WTC11 (cell line): ENCODE data around the gene DCAF17. TPM values are rescaled to one million over a fixed set of nuclear protein-coding genes. Genes with fewer than 3 reads are reported as not detected.
"Not testable (repeated sequence)": the region's sequence is repeated elsewhere in the genome, so short reads cannot be mapped to it uniquely, and the experiment has no call there.

Experiments
- ATAC-seq: fragments of 200-7000 bp; cut with Tn5 transposase; 2 replicates; pipeline ENCODE4 v1.10.0; 2021; ENCODE audit warnings: mild to moderate bottlenecking, moderate library complexity
- CTCF ChIA-PET: fragments of 300-600 bp; sonication (Branson Sonifier 250); formaldehyde crosslinking; loops from one replicate; lab custom pipeline; 2021; ENCODE audit warnings: antibody characterized with exemption; lab: Charles Lee
- POLR2A ChIA-PET: fragments of 350-600 bp; sonication (Branson Sonifier 250); formaldehyde crosslinking; loops from one replicate; lab custom pipeline; 2021; ENCODE audit warnings: antibody characterized with exemption; lab: Charles Lee
- DNase-seq: peaks from one replicate; pipeline ENCODE4 v3.0.0; 2021; ENCODE audit warnings: low spot score
- H3K27ac Mint-ChIP-seq: 2 replicates; pipeline ENCODE4 v1.8.0; 2021; ENCODE audit warnings: mixed read lengths
- H3K27me3 Mint-ChIP-seq: 2 replicates; pipeline ENCODE4 v1.8.0; 2021; ENCODE audit warnings: low read depth, mild to moderate bottlenecking, moderate library complexity, mixed read lengths
- H3K36me3 Mint-ChIP-seq: 2 replicates; pipeline ENCODE4 v1.8.0; 2021; ENCODE audit warnings: mixed read lengths
- H3K4me1 Mint-ChIP-seq: 2 replicates; pipeline ENCODE4 v1.8.0; 2022; ENCODE audit warnings: mixed read lengths
- H3K4me3 Mint-ChIP-seq: 2 replicates; pipeline ENCODE4 v1.8.0; 2021; ENCODE audit warnings: mild to moderate bottlenecking, moderate library complexity, mixed read lengths
- H3K9me3 Mint-ChIP-seq: 2 replicates; pipeline ENCODE4 v1.8.0; 2021; ENCODE audit warnings: mixed read lengths
- ATF1 ChIP-seq: sonication (generic); formaldehyde crosslinking; IDR thresholded peaks from 2 replicates; pipeline ENCODE4 v1.8.1; 2023; ENCODE audit warnings: mild to moderate bottlenecking, moderate library complexity, missing genetic modification reagents
- FOXJ3 ChIP-seq: sonication (generic); formaldehyde crosslinking; IDR thresholded peaks from 2 replicates; pipeline ENCODE4 v1.9.0; 2021; ENCODE audit warnings: missing genetic modification reagents, mild to moderate bottlenecking, borderline replicate concordance
- NFATC4 ChIP-seq: fragments of 250-450 bp; sonication (Bioruptor Pico); IDR thresholded peaks from 2 replicates; pipeline ENCODE4 v1.9.0; 2021; ENCODE audit warnings: mild to moderate bottlenecking
- NFE2L1 ChIP-seq: sonication (generic); formaldehyde crosslinking; IDR thresholded peaks from 2 replicates; pipeline ENCODE4 v1.8.1; 2023; ENCODE audit warnings: missing genetic modification reagents
- RELA ChIP-seq: sonication (generic); formaldehyde crosslinking; IDR thresholded peaks from 2 replicates; pipeline ENCODE4 v1.8.1; 2022; ENCODE audit warnings: missing genetic modification reagents, mild to moderate bottlenecking, borderline replicate concordance
- RORB ChIP-seq: fragments of 250-450 bp; sonication (Bioruptor Pico); IDR thresholded peaks from 2 replicates; pipeline ENCODE4 v1.9.0; 2021; ENCODE audit warnings: mild to moderate bottlenecking
- SMAD4 ChIP-seq: sonication (generic); formaldehyde crosslinking; IDR thresholded peaks from 2 replicates; pipeline ENCODE4 v1.8.0; 2022; ENCODE audit warnings: mild to moderate bottlenecking, missing genetic modification reagents
- ZNF121 ChIP-seq: sonication (generic); formaldehyde crosslinking; IDR thresholded peaks from 2 replicates; pipeline ENCODE4 v1.8.0; 2023; ENCODE audit warnings: missing genetic modification reagents
- ZNF138 ChIP-seq: sonication (generic); formaldehyde crosslinking; conservative IDR thresholded peaks from 2 replicates; pipeline ENCODE4 v1.8.1; 2022; ENCODE audit warnings: mild to moderate bottlenecking, moderate library complexity, missing genetic modification reagents
- total RNA-seq: library from RNA; stranded (reverse); gene quantifications from 3 replicates; pipeline ENCODE4 v1.2.3, GENCODE V29; 2021
- TF ChIP-seq, protein P1 (sequence below): sonication (generic); formaldehyde crosslinking; conservative IDR thresholded peaks from 2 replicates; pipeline ENCODE4 v1.8.1; 2023; ENCODE audit warnings: mild to moderate bottlenecking, low read depth, missing genetic modification reagents, moderate library complexity
- TF ChIP-seq, protein P2 (sequence below): sonication (generic); formaldehyde crosslinking; IDR thresholded peaks from 2 replicates; pipeline ENCODE4 v1.8.1; 2023; ENCODE audit warnings: mild to moderate bottlenecking, missing genetic modification reagents, moderate library complexity
- TF ChIP-seq, protein P3 (sequence below): sonication (generic); formaldehyde crosslinking; IDR thresholded peaks from 2 replicates; pipeline ENCODE4 v1.8.1; 2023; ENCODE audit warnings: mild to moderate bottlenecking, missing genetic modification reagents, borderline replicate concordance
- TF ChIP-seq, protein P4 (sequence below): fragments of 200-600 bp; IDR thresholded peaks from 2 replicates; pipeline ENCODE4 v1.8.0; 2022; ENCODE audit warnings: antibody characterized with exemption
- TF ChIP-seq, protein P5 (sequence below): sonication (generic); formaldehyde crosslinking; IDR thresholded peaks from 2 replicates; pipeline ENCODE4 v1.8.0; 2022; ENCODE audit warnings: mild to moderate bottlenecking, missing genetic modification reagents

Gene DCAF17
- total RNA-seq, 1 experiment from 2014 or later: 27.2 TPM

DNA sequence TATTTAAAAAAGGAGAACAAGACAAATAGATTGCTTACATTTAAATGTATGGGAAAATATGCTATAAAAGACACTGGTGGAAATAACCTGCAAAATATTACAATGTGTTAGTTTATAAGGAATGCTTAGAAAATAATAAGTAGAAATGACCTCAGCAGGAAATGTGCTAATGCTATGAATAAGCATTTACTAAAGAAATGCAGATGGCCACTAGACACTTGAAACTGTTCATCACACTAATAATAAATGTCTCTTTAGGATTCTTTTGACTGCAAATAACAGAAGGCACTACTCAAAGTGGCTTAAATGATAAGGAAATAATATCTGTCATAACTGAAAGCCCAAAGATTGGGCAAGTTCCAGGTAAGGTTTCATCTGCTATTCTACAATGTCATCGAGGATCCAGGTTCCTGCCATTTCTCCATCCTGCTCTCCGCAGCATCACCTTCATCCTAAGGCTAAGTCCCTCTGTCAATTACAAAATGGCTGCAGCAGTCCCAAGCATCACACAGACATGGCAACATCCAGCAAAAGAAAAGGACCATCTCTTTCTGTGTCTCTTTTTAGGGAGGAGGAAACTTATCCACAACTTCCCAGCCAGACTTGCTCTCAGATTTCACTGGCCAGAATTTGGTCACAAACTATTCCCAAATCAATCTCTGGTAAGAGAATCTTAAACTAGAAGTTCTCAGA, 22.1 kb upstream of the DCAF17 start (continued):
- TF ChIP-seq, protein P1, sequence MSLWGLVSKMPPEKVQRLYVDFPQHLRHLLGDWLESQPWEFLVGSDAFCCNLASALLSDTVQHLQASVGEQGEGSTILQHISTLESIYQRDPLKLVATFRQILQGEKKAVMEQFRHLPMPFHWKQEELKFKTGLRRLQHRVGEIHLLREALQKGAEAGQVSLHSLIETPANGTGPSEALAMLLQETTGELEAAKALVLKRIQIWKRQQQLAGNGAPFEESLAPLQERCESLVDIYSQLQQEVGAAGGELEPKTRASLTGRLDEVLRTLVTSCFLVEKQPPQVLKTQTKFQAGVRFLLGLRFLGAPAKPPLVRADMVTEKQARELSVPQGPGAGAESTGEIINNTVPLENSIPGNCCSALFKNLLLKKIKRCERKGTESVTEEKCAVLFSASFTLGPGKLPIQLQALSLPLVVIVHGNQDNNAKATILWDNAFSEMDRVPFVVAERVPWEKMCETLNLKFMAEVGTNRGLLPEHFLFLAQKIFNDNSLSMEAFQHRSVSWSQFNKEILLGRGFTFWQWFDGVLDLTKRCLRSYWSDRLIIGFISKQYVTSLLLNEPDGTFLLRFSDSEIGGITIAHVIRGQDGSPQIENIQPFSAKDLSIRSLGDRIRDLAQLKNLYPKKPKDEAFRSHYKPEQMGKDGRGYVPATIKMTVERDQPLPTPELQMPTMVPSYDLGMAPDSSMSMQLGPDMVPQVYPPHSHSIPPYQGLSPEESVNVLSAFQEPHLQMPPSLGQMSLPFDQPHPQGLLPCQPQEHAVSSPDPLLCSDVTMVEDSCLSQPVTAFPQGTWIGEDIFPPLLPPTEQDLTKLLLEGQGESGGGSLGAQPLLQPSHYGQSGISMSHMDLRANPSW: no peak
- TF ChIP-seq SMAD4 (CRISPR knock-in tag): no peak

DNA sequence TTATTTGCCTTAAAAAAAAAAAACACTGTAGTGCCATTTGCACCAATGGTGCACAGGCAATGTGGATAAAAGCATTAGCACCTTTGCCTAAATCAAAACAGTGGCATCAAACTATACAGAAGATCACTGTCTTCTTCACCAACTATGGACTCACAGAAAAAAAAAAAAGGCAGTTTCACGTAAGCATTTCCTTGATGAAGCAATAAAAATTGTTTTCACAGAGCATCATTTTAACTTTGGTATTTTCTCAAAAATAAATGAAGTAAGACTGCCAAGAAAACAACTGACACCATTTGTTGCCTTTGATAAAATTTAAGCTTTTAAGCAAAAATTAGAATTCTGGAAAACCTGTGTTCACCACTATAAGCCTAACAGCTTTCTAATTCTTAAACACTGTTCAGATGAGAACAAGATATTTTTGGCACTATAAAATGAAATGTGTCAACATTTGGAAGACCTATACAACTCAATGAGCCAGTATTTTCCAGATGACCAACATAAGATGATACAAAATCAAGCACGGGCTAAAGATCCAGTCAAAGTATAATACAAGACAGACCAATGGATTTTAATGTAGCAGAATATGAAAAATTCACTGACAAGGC, 21.4 kb upstream of the DCAF17 start:
- Mint-ChIP-seq H3K4me3 (no peak overlapping the region), H3K9me3 (no peaks in the 10 kb centered on the region)
- CTCF ChIA-PET: no interaction called here
- no peak for ATAC-seq
- TF ChIP-seq RORB (CRISPR knock-in tag) (no peak), NFATC4 (CRISPR knock-in tag) (no peak), ZNF138 (CRISPR knock-in tag) (no peak)
- TF ChIP-seq, protein P2, sequence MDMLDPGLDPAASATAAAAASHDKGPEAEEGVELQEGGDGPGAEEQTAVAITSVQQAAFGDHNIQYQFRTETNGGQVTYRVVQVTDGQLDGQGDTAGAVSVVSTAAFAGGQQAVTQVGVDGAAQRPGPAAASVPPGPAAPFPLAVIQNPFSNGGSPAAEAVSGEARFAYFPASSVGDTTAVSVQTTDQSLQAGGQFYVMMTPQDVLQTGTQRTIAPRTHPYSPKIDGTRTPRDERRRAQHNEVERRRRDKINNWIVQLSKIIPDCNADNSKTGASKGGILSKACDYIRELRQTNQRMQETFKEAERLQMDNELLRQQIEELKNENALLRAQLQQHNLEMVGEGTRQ (CRISPR knock-in tag): no peak
- TF ChIP-seq, protein P3, sequence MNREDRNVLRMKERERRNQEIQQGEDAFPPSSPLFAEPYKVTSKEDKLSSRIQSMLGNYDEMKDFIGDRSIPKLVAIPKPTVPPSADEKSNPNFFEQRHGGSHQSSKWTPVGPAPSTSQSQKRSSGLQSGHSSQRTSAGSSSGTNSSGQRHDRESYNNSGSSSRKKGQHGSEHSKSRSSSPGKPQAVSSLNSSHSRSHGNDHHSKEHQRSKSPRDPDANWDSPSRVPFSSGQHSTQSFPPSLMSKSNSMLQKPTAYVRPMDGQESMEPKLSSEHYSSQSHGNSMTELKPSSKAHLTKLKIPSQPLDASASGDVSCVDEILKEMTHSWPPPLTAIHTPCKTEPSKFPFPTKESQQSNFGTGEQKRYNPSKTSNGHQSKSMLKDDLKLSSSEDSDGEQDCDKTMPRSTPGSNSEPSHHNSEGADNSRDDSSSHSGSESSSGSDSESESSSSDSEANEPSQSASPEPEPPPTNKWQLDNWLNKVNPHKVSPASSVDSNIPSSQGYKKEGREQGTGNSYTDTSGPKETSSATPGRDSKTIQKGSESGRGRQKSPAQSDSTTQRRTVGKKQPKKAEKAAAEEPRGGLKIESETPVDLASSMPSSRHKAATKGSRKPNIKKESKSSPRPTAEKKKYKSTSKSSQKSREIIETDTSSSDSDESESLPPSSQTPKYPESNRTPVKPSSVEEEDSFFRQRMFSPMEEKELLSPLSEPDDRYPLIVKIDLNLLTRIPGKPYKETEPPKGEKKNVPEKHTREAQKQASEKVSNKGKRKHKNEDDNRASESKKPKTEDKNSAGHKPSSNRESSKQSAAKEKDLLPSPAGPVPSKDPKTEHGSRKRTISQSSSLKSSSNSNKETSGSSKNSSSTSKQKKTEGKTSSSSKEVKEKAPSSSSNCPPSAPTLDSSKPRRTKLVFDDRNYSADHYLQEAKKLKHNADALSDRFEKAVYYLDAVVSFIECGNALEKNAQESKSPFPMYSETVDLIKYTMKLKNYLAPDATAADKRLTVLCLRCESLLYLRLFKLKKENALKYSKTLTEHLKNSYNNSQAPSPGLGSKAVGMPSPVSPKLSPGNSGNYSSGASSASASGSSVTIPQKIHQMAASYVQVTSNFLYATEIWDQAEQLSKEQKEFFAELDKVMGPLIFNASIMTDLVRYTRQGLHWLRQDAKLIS (CRISPR knock-in tag): no peak
- TF ChIP-seq, all 79 proteins: peak for 0
- Mint-ChIP-seq H3K4me1 (peaks cover 71% of the 10 kb centered on the region), H3K36me3 (no peaks in the 10 kb centered on the region), H3K27me3 (no peaks in the 10 kb centered on the region), H3K27ac (peak overlapping the region; percentile 58)
- DNase-seq: no peak
- POLR2A ChIA-PET: no interaction called here

DNA sequence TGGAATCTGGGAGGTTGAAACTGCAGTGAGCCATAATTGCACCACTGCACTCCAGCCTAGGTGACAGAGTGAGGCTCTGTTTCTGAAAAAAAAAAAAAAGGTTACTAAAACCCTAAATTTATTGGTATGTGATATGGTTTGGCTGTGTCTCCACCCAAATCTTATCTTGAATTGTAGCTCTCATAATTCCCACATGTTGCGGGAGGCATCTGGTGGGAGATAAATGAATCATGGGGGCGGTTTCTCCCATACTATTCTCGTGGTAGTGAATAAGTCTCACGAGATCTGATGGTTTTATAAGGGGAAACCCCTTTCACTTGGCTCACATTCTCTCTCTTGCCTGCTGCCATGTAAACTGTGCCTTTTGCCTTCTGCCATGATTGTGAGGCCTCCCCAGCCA, 19.4 kb upstream of the DCAF17 start:
- not testable (repeated sequence) for ATAC-seq, H3K9me3 Mint-ChIP-seq, H3K27me3 Mint-ChIP-seq, DNase-seq, H3K36me3 Mint-ChIP-seq, H3K4me3 Mint-ChIP-seq
- ChIA-PET POLR2A (interaction anchor here (0.6 kb wide), 1 partner anchor 76 kb away, joined by 3 read pairs; no protein-coding TSS in a partner anchor), CTCF (interaction anchor here (0.7 kb wide), 1 partner anchor 149 kb away, joined by 3 read pairs; no protein-coding TSS in a partner anchor)
- peak overlapping the region; percentile 57 for H3K27ac Mint-ChIP-seq
- H3K4me1 Mint-ChIP-seq: peaks cover 56% of the 10 kb centered on the region

DNA sequence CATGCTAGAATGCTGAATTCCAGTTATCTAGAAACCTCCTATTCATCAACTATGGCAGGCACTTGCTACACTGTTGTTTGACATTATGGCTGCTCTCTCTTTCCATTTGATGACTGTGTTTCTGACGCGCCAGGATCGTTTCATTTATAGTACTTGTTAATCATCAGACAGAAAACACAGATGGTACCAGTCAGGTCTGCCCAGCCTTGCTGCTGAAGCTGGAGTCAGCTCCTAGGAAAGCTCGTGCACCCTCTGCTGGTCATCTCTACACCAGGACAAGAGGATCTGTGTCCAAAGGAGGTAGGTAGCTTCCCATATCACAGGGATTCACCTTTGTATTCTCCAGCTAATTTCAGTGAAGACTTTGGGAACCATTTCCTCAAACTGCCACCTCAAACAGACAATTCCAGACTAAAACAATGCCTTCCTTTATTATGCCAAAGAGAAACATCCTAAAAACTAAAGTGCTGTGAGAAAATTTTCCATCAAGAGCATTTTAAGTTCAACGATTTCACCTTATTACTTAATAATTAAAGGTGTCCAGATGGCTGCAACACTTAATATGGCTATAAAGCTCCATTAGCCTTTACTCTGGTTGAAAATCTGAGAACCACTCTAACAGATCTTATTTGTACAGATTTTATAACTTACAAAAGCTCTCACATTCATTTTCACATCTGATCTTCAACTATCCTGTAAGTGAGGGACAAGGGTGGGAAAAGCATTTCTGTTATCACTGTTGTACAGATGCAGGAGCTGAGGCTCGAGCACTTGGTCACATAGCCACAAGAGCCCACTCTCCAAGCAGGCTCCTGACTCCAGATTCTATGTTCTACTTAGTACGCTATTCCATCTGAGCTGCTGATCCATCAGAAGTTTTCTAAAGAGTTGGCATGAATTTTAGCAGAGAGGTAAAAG, 17.8 kb upstream of the DCAF17 start:
- CTCF ChIA-PET: interaction anchor here (0.5 to 2.5 kb wide), 43 partner anchors 11 to 487 kb away, joined by 3 to 25 read pairs (median 3); partner anchors contain the start of genes DCAF17, GORASP2 and METTL8
- Mint-ChIP-seq H3K4me3 (no peak overlapping the region), H3K4me1 (peaks cover 40% of the 10 kb centered on the region), H3K27ac (peak overlapping the region; percentile 51), H3K27me3 (no peaks in the 10 kb centered on the region), H3K9me3 (peaks cover 4% of the 10 kb centered on the region; the same call in 1 of the 2 replicates), H3K36me3 (peaks cover 10% of the 10 kb centered on the region)
- DNase-seq: peak; percentile 88
- ATAC-seq: peak; percentile 99
- POLR2A ChIA-PET: no interaction called here
- TF ChIP-seq ATF1 (no peak), ZNF121 (CRISPR knock-in tag) (0 out of 2 replicates have a peak, but pooled peaks have one; percentile 6), NFE2L1 (CRISPR knock-in tag) (no peak), RELA (no peak), FOXJ3 (CRISPR knock-in tag) (no peak)
- TF ChIP-seq, protein P4, sequence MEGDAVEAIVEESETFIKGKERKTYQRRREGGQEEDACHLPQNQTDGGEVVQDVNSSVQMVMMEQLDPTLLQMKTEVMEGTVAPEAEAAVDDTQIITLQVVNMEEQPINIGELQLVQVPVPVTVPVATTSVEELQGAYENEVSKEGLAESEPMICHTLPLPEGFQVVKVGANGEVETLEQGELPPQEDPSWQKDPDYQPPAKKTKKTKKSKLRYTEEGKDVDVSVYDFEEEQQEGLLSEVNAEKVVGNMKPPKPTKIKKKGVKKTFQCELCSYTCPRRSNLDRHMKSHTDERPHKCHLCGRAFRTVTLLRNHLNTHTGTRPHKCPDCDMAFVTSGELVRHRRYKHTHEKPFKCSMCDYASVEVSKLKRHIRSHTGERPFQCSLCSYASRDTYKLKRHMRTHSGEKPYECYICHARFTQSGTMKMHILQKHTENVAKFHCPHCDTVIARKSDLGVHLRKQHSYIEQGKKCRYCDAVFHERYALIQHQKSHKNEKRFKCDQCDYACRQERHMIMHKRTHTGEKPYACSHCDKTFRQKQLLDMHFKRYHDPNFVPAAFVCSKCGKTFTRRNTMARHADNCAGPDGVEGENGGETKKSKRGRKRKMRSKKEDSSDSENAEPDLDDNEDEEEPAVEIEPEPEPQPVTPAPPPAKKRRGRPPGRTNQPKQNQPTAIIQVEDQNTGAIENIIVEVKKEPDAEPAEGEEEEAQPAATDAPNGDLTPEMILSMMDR: peak; percentile 61; the same call in 1 of the 2 replicates
- TF ChIP-seq, protein P5, sequence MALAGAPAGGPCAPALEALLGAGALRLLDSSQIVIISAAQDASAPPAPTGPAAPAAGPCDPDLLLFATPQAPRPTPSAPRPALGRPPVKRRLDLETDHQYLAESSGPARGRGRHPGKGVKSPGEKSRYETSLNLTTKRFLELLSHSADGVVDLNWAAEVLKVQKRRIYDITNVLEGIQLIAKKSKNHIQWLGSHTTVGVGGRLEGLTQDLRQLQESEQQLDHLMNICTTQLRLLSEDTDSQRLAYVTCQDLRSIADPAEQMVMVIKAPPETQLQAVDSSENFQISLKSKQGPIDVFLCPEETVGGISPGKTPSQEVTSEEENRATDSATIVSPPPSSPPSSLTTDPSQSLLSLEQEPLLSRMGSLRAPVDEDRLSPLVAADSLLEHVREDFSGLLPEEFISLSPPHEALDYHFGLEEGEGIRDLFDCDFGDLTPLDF: no peak
